ENCODE data around the gene ANXA7.

- TF ChIP-seq, protein P1, sequence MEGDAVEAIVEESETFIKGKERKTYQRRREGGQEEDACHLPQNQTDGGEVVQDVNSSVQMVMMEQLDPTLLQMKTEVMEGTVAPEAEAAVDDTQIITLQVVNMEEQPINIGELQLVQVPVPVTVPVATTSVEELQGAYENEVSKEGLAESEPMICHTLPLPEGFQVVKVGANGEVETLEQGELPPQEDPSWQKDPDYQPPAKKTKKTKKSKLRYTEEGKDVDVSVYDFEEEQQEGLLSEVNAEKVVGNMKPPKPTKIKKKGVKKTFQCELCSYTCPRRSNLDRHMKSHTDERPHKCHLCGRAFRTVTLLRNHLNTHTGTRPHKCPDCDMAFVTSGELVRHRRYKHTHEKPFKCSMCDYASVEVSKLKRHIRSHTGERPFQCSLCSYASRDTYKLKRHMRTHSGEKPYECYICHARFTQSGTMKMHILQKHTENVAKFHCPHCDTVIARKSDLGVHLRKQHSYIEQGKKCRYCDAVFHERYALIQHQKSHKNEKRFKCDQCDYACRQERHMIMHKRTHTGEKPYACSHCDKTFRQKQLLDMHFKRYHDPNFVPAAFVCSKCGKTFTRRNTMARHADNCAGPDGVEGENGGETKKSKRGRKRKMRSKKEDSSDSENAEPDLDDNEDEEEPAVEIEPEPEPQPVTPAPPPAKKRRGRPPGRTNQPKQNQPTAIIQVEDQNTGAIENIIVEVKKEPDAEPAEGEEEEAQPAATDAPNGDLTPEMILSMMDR (conservative IDR thresholded peaks at IDR 0.05), result no peak
- TF ChIP-seq ZFX (IDR thresholded peaks at IDR 0.05), result no peak
These were observed 9.5 kb upstream of the ANXA7 start for GRCh38 chr10:73423309-73423708.

All from C4-2B (cell line).